ENCODE results near the gene CCDC78. TPM values are rescaled to one million over a fixed set of nuclear protein-coding genes. Genes with fewer than 3 reads are reported as not detected.
"Not testable (repeated sequence)": the region's sequence is repeated elsewhere in the genome, so short reads cannot be mapped to it uniquely, and the experiment has no call there.

The CCDC78 gene
- total RNA-seq, 1 donor from 2014 or later, result 0.16 TPM

DNA sequence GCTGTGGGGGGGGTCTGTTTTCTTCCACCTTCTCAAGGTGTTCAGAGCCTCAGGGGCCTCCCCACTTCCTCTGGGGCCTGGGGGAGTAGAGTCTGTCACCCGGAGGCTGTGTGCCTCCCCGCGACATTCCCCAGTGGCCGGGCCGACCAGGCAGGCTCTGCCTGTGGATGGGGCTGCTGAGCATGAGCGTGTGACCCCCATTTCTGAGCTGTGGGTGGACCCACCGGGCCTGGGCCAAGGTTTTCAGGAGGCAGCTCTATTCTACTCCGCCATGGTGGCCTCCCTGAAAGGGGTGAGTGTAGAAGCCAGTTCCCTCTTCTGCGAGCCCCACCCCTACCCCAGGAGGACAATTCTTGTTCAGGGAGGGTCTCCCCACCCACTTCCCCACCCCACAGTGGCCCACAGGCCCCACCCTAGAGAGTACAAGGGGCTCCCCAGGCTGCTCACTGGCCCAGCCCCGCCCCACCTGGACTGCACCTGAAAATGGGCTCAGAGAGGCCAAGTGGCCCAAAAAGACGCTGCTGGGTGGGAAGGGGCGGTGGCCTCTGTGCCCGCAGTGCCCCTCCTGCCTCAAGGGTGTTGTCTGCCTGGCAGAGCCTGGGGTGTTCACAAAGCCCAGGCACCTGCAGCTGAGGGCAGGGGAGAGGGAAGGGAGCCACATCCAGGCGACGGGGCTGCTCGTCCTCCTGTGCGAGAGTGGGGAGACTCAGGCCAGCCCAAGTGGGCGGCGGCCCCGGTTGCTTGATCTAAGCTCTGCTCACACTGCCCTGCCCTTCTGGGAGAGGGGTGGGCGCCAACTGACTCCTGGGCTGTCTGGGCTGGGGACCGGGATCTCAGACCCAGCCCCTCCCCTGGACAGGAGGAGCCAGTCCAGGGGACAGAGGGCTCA lies 35.6 kb upstream of the CCDC78 start:
- intact Hi-C loops (cut with DNase I), result no loop called here
- no peak for DNase-seq (ENCODE audit: low spot score)

DNA sequence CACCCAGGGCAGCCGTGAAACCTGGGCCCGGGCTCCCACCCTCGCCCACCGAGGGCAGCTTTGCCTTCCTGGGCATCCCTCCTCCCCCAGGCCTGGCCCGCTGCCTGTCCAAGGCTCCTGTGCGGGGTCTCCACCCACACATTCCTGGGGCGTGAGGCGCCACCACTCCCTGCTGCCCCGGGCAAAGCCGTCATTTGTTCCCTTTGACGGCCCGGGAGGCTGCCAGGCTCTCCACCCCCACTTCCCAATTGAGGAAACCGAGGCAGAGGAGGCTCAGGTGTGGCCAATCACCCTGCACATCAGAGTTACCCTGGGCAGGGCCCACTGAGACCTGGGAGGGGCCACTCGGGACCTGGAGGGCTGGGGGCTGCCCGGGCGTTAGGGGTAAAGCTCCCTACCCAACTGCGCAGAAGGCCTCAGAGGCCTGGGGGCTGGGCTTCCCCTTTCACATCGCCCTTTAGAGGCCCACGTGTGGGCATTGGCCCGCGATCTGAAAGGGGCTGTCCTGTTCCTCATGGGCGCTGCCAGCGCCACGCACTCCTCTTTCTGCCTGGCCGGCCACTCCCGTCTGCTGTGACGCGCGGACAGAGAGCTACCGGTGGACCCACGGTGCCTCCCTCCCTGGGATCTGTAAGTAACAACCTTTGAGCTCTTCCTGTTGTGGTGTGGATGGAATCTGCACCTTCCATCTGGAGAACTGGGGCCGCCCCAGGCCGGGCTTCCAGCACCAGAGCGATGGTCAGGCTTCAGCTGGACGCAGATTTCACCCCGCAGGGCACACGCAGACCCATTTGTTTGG lies 34.5 kb upstream of the CCDC78 start, which contains the start of gene MSLN:
MSLN (plus strand) TSS at position 190 of the 799 bp plus-strand sequence. CDS start 1,947 bp downstream, outside the sequence.
- intact Hi-C loops (cut with DNase I), result no loop called here
- no peak for DNase-seq (ENCODE audit: low spot score)

GRCh38 chr16:760065-760464 lies 33.8 kb upstream of the CCDC78 start:
- no peak for DNase-seq (ENCODE audit: low spot score)
- intact Hi-C loops (cut with DNase I), result no loop called here

DNA sequence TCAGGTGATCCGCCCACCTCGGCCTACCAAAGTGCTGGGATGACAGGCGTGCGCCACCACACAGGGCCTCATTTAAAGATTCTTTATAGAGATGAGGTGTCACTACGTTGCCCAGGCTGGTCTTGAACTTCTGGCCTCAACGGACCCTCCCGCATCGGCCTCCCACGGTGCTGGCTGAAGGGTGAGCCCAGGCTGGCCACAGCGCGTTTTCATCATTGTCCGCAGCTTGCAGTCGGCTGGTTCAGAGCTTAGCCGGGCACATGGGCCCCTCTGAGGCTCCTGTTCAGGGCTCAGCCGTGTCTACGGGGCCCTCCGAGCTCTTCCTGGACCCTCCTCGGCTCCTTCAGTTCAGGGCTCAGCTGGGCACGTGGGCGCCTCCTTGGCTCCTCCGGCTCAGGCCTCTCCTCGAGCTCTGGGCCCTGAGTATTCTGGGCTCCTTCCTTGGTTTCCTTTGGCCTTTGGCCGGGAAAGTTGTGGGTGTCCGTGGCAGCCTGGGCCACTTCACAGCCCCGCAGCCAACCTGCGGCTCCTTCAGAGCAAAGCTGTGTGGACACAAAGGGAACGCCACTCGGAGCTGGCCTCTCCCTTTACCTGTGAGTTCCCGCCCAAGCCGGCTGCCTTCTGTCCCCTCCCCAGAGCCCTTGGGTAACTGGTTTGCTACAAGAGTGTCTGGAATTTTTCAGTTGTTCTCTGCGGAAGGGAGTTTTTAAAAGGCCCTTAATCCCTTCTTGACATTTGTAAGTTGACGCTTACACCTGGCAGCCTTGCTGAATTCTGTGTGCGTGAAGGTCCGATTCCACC lies 33.1 kb upstream of the CCDC78 start:
- DNase-seq (ENCODE audit: low spot score), result no peak
- intact Hi-C loops (cut with DNase I), result no loop called here

DNA sequence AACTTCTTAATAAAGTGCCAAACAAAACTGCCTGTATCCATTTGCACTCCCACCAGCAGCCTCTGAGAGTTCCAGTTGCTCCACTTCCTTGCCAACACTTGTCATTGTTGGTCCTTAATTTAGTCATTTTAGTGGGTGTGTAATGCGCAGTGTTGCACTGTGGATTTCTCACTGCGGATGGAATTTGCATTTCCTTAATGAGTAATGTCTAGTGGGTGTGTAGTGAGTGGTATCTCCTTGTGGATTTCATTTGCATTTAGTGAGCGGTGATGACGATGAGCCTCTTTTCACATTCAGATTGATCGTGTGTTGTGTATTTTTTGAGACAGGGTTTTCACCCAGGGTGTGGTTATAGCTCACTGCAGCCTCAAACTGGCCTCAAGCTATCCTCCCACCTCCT lies 30.2 kb upstream of the CCDC78 start:
- DNase-seq (ENCODE audit: low spot score), result no peak

GRCh38 chr16:754656-755055 lies 28.4 kb upstream of the CCDC78 start:
- no peak for DNase-seq (ENCODE audit: low spot score)
- intact Hi-C loops (cut with DNase I), result no loop called here

More for the DNA sequence above, 30.2 kb upstream of the CCDC78 start:
- intact Hi-C loops (cut with DNase I), result no loop called here

GRCh38 chr16:754121-754607 lies 27.9 kb upstream of the CCDC78 start:
- intact Hi-C loops (cut with DNase I); DNase-seq (ENCODE audit: low spot score): not testable (repeated sequence)

GRCh38 chr16:752007-752312 lies 25.7 kb upstream of the CCDC78 start:
- intact Hi-C loops (cut with DNase I), result no loop called here
- DNase-seq (ENCODE audit: low spot score), result no peak

DNA sequence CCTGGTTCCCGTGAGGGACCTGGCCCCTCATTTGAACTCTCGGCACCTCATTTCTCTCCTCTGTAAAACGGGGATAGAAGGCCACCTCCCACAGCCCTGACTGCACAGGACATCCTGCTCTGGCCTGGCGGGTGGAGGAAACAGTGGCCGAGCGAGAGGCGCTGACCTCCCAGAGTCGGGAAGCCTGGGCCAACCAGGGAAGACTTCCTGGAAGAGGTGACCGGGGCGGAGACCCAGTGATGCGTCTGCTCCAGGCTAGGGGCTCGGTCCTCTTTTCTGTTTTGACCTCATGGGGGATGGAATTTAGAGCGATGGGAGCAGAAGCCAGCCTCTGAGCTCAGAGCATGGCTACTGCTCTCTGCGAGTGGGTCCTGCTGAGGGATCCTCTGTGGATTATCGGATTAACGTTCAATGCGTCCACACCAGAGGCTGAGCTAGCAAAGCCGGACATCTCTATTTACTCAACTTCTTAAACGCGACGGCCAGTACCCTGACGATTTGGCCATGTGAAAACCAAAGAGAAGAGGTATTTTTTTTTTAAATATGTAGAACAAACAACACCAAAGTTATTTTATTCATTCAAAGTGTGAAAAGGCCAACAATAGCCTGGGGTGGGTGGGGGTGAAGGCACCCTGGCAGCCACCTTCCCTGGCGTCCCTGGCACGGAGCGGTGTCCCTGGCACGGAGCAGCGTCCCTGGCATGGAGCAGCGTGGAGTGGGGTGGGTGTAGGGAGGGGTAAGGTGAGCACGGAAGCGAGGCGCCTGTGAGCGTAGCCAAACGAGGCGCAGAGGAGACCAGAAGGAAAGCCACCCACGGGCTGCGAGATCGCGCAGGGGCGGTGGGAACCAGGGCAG lies 25.1 kb upstream of the CCDC78 start:
- DNase-seq (ENCODE audit: low spot score), result no peak
- intact Hi-C loops (cut with DNase I), result no loop called here

- DNase-seq (ENCODE audit: low spot score), result no peak
- intact Hi-C loops (cut with DNase I), result no loop called here
Measured at GRCh38 chr16:750485-750884, 24.2 kb upstream of the CCDC78 start.

DNA sequence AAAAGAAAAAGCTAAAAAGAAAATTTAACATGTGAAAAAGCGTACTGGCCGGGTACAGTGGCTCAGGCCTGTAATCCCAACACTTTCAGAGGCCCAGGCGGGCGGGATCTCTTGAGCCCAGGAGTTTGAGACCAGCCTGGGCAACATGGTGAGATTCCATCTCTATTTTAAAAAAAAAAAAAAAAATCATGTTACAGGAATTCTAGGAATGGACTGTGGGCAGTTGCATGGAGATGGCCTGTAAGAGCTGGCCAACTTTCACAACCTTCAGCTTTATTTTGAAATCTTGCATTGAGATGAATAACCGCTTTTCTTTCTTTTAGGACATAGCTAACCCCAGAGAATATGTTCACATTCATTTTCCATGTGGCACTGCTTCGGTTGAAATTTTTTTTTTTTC lies 22.8 kb upstream of the CCDC78 start:
- intact Hi-C loops (cut with DNase I), result no loop called here
- DNase-seq (ENCODE audit: low spot score), result no peak

GRCh38 chr16:747978-748746 lies 21.9 kb upstream of the CCDC78 start:
- no peak for DNase-seq (ENCODE audit: low spot score)
- intact Hi-C loops (cut with DNase I), result no loop called here

GRCh38 chr16:746637-747036 lies 20.4 kb upstream of the CCDC78 start:
- no peak for DNase-seq (ENCODE audit: low spot score)
- intact Hi-C loops (cut with DNase I), result no loop called here

GRCh38 chr16:745739-746138 lies 19.5 kb upstream of the CCDC78 start:
- intact Hi-C loops (cut with DNase I), result no loop called here
- DNase-seq (ENCODE audit: low spot score), result no peak

DNA sequence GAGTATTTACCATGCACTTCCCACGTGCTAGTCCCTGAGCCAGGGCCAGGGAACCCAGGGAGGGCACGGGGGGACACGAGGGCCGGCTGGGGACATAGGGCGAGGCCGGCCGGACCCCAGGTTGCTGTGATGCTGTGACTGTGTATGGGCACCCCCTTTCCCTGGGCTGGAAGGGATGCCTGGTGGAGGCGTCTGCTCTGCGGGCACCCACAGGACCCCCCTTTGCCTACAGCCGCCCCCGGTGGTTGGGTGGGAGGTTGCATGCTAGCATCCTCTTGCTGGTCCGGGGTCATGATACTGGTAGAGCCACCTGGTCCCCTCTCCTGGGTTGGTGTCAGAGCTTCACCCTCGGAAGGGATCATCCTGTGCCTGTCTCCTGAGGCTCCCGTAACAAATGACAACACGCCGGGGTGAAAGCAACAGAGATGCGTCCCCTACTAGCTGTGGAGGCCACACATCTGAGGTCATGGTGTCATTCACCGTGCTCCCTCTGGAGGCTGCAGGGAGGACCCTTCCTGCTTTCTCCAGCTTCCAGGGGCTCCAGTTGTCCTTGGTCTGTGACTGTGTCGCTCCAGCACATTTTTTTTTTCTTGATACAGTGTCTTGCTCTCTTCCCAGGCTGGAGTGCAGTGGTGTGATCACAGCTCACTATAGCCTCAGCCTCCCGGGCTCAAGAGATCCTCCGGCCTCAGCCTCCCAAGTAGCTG lies 17.7 kb upstream of the CCDC78 start:
- no peak for DNase-seq (ENCODE audit: low spot score)
- intact Hi-C loops (cut with DNase I), result loop anchor here (5.0 kb wide), 1 partner anchor 43 kb away; the partner anchor contains the start of genes CHTF18 and RPUSD1

DNA sequence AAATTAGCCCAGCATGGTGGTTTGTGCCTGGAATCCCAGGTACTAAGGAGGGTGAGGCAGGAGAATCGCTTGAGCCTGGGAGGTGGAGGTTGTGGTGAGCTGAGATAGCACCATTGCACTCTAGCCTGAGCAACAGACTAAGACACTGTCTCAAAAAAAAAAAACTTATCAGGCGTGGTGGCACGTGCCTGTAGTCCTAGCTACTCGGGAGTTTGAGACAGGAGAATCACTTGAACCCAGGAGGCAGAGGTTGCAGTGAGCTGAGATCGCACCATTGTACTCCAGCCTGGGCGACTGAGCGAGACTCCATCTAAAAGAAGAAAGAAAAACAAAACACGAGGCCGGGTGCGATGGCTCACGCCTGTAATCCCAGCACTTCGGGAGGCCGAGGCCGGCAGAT lies 16.7 kb upstream of the CCDC78 start:
- DNase-seq (ENCODE audit: low spot score), result not testable (repeated sequence)
- intact Hi-C loops (cut with DNase I), result loop anchor here (5.0 kb wide), 1 partner anchor 44 kb away; the partner anchor contains the start of genes CHTF18 and RPUSD1

DNA sequence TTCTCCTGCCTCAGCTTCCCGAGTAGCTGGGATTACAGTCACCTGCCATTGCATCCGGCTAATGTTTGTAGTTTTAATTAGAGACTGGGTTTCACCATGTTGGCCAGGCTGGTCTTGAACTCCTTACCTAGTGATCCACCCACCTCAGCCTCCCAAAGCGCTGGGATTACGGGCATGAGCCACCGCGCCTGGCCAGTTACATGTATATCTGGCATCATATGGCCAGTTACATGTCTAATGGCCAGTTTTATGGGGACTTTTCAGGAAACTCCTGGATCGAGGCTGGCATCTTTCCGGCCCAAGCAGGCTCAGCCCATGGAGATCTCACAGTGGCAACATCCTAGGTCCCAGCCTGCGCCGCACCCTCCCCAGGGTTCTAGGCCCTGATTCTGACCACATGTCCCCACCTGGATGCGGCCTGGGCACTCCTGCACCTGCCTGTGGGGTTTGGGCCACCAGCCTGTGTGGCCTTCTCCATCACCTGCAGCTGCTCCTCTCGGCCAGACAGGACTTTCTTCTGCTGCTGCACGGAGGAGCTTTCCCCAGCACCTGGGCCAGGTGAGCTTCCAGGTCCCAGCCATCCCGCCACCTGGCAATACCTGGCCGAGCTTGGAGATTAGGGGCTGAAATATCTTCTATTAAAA lies 15.9 kb upstream of the CCDC78 start:
- no peak for DNase-seq (ENCODE audit: low spot score)
- intact Hi-C loops (cut with DNase I), result loop anchor here (2.0 to 5.0 kb wide), 2 partner anchors 21 to 45 kb away; partner anchors contain the start of genes ANTKMT, CHTF18 and RPUSD1

Measured in cardiac septum (tissue), 1 donor.